ENCODE results near the gene PITPNM3.

PITPNM3 gene

GRCh38 chr17:6458460-6458950 lies 97.8 kb downstream of the PITPNM3 start:
- DNase-seq: no peak

DNA sequence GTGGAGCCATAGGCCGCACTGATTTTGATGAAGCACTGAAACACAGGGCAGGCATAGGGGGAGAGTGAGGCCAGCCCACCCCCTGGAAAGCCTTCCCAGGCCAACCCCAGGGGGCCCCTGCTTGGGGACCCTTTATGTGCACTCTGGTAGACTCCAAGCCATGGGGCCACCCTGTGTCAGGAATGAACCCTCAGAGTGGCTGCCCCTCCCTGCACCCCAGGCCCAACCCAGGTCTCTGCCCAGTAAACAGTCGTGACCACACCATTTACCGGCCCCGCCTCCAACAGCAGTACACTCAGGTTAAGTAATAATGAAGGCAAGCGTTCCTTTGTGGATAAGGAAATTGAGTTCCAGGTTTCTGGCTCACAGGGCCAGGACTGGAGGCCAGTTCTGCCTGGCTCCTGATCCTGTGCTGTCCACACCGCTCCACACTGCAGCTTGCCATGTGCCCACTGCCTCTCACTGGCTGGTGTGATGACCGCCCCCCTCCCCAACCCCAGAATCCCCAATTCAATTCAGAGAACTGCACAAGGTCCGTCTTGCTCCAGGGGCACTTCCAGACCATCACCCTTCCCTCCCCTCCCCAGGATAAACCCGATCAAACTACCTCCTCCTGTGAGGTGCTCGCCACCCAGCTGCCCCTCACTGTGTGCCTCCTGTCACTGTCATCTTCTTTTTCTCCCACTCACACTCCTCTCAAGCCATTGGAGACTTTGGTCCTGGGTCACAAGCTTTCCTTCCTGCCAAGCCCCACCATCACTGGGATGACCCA lies 98.5 kb downstream of the PITPNM3 start:
- no peak for DNase-seq

DNA sequence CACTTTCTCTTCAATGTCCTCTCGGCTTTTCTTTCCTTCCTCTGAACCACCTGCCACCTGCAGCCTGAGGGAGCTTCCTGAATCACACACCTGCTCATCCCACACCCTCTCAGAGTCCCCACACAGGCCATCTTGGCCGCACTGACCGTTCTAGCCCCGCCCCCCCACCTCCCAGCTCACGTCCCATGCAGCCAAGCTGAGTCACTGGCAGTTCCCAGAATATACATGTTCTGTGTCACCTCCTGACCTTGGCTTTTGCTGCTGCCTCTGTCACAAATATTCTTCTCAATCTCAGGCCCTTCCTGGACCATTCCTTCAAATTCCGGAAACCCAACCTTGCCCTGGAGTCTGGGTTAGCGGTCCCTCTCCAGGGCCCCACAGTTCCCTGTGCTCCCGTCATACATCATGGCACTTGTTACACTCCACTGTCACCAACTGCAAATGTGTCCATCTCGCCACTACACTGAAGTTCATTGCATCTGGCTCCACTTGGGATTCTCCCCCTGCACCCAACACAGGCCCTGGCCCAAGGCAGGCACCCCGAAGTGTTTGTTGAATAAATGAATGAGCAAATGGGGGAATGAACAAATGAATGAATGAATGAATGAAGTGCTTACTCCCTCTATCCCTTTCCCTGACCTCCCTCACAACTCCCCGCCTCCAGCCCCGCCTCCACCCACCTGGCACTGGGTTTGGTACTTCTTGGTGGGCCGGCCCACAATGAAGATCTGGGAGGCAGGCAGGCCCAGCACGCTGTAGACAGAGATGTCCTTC lies 99.3 kb downstream of the PITPNM3 start:
- no peak for DNase-seq

- DNase-seq: no peak
These were observed 100.0 kb downstream of the PITPNM3 start for GRCh38 chr17:6456321-6456720.

DNA sequence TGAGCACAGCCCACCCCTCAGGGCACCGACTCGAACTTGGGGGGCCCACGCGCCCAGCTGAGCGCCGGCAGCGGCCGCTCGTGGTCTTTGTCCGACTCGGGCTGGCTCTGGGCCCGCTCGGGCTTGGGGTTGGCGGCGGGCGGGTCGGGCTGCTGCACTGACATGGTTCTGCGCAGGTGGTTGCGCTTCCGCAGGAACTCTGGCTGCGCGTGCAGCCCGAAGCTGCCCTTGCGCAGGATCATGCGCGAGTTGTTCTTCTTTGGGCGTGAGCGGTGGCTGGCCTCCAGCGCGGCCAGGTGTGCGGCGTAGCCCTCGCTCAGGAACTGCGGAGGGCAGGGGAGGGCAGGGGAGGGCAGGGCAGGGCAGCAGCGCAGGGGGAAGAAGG lies 101.0 kb downstream of the PITPNM3 start:
- DNase-seq: no peak

DNA sequence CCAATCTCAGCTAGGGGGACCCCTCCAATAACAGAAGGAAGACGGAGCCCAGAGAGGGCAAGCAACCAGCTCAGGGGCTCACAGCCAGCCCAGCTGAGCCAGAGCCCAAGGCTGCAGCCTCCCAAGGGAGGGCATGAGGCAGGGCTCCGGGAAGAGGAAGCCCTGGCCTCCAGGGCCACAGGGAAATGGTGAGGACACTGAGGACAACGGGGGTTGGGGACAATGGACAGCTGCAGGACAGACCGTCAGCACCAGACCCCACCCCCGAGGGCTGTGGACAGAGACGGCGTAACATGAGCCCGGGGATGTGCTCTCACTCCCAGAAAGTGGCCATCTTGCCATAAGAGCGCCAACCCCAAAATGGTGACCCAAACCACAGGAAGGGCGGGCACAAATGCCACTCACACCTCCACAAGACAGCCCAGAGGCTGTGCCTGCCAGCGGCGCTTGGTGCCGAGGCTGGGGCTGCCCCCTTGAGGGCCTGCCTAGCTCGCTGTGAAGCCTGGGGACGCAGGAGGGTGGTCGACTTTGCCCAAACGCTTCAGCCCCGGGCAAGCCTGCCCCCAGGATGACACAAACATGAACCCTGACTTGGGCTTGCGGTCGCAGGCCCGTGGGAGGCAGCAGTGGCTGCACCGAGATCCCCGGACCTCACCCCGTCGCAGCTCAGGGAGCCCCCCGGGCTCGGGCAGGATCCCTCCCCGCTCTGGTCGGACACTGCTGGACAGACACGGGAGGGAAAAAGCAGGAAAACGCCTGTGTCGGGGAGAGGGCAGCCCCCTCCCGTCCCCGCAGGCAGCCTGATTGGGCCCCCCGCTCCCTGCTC lies 101.6 kb downstream of the PITPNM3 start:
- no peak for DNase-seq

GRCh38 chr17:6453279-6454024 lies 102.9 kb downstream of the PITPNM3 start:
- DNase-seq: no peak

GRCh38 chr17:6452471-6453266 lies 103.7 kb downstream of the PITPNM3 start:
- no peak for DNase-seq

DNA sequence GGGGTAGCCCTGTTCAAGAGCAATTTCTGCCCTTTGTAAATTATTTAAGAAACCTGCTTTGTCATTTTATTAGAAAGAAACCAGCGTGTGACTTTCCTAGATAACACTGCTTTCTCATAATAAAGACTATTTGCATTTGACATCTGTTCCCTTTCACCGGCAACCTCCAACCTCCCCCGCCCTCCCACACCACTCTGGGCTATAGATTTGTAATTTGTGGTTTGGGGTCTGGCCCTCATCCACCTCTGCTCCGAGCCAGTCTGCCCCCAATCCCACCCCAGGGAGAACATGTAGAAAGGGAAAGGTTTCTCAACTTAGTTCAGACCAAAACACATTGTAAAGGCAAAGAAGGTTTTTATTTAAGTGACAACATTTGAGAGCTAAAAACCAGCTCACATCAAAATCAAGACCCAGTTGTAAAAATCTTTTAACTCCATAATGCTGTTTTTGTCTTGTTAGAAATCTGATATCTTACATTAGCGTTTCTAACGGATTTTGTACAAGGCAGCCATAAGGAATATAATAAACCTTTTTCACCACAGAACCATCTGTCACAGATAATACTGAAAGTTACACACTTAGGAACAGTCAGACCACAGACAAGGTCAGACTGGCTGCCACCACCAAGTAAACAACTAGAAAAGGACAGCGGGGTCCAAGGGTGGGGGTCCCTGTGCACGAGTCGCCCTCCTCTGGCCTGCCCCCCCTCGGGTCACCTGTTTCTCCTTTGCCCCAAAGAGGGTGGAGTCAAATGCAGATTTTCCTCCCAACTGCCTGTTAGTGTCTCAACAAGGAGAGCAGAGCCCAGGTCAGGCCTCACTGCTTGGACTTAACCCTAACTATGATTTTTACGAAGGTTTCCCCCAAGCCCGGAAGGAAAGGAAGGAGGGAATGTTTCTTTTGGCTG lies 105.2 kb downstream of the PITPNM3 start:
- no peak for DNase-seq

DNA sequence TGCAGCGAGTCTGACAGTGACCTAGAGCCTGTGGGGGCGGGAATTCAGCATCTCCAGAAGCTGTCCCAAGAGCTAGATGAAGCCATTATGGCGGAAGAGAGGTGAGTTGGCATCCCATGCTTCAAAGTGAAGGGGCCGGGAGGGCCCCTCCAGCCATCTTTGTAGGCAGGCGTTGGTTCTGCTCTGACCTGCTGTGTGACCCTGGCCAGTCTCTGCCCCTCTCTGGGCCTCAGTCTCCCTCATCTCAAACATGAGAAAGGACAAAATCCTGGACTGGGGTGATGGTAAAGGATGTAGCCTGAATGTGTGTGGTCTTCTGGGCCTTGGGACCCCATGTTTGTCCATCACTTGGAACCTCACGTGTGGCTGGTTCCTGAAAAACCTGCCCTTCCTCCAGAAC lies 107.0 kb downstream of the PITPNM3 start:
- DNase-seq: no peak

DNA sequence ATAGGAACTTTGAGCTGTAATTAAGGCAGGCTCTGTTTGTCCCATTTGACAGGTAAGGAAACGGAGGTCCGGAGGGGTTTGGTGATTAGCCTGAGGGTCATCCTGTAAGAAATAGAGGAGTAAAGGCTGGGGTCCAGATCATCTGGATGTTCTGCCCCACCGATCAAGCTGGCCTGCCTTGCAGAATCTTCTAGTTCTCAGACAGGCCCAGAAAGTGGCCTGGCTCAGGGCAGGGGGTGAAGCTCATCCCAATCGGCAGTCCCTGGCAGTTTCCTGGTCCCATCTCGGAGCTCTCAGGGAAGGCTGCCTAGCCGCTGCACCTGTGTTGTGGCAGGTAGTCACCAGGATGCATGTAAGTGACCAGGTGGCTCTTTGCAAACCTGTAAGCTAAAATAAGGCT lies 107.9 kb downstream of the PITPNM3 start:
- DNase-seq: no peak

DNA sequence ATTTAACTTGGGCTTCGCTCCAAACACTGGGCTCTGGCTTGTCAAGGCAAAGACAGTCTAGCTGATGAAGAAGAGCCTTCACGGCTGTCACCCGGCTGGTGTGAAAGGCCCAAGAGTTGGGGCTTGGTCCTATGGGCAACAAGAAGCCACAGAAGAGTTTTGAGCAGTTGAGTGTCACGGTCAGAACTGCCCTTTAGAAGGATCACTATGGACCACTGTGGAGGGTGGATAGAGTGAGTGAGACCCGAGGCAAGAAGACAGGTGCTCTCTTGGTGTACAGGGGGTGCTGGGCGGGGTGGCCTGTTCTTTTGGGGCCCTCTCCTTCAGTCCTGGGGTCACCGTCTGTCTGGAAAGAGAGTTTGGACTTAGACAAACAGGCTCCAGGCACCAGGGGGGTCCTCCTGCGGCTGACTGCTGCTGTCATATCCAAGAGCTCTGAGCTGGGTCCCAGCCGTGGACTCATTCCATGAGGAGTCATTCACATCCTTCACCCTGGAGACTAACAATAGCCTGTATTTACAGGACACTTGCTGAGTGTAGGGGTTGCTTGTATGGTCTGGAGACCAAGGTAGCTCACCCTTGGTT lies 109.7 kb downstream of the PITPNM3 start:
- no peak for DNase-seq

DNA sequence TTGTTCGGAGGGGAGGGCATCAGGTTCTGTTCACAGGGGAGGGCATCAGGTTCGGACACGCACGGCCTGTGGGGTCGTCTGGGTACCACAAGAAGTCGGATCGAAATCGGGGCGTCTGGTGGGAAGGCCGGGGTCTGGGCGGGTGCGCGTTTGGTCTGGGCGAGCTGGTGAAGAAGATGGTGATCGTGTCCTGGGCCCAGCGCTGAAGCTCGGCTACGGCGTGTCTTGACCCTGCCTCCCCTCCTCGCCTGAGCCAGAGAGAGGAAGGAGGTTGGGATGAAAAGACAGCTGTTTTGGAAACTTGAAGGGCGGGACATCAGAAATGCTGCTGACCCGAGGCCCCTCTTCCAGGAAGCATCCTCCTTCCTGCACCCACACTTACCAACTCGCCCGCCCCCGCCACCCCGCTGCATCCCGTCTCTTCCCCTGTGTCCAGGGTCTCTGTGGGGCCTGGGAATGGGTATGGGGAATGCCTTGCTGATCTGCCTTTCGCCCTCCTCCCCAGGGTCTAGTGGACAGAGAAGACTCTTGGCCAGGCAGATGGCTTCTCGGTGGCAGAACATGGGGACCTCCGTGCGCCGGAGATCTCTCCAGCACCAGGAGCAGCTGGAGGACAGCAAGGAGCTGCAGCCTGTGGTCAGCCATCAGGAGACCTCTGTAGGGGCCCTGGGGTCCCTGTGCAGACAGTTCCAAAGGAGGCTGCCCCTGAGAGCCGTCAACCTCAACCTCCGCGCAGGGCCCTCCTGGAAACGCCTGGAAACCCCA lies 111.6 kb downstream of the PITPNM3 start:
- no peak for DNase-seq

DNA sequence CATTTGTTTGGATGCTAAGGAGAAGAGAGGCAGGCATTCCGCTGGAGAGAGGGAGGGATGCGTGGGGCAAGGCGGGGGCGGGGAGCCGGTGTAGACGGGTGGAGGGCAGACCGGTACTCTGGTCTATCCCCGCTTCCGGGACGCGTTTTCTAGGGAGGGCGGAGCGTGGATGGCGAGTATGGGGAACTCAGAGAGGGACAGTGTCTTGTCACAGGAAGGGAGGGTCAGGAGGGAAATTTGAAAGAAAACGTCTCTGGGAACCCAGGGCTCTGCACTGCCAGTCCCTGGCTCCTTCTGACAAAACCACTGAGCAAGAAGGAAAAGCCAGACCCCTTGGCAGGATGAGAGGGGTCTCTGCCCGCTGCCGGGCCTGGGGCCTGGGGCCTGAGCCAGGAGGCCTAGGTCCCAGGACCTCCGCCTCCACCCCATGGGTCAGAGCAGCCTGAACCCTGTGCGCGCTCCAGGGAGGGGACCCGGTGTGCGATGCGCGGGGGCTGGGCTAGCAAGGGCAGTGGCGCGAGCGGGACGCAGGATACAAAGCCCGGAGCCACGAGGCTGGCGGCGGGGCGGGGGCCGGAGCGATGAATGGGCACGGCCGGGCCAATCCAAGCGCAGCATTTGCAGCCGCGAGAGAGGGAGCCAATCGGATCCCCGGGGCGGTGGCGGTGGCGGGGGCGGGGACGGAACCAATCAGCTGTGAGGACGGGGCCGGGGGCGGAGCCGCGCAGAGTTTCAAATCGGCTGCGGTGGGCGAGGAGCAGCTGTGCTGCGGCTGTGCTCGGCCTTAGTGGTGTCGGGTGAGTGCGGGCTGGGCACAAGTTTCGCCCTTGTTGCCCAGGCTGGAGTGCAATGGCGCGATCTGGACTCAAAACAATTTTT lies 112.4 kb downstream of the PITPNM3 start, which contains the start of gene PIMREG:
Gene PIMREG (plus strand): TSS at position 764 of the 879 bp plus-strand sequence. CDS start 656 bp downstream, outside the sequence.
- DNase-seq: peak; percentile 97

- DNase-seq: no peak
These were observed 113.6 kb downstream of the PITPNM3 start for GRCh38 chr17:6442775-6443174.

- DNase-seq: no peak
These were observed 116.4 kb downstream of the PITPNM3 start for GRCh38 chr17:6439951-6440350.

- no peak for DNase-seq
These were observed 118.4 kb downstream of the PITPNM3 start for GRCh38 chr17:6437956-6438355.

GRCh38 chr17:6437466-6437865 lies 118.9 kb downstream of the PITPNM3 start:
- DNase-seq: peak; percentile 10

Measured in NCI-H1105 treated with DMSO at 0.1 percent for 48 hours (cell line).